Hippocampal formation (tissue), 2 donors: ENCODE results near the gene NRBF2.
"Not testable (repeated sequence)": the region's sequence is repeated elsewhere in the genome, so short reads cannot be mapped to it uniquely, and the experiment has no call there.

ENCODE experiments used
- DNase-seq, 2 donors: peaks; one replicate each; lab custom pipeline; 2025; lab: John Stamatoyannopoulos, UW

The NRBF2 gene

GRCh38 chr10:63133056-63133820 is at the start of gene NRBF2:
Gene NRBF2 (plus strand): TSS chr10:63133328. CDS start chr10:63133471, 143 bp downstream.
- DNase-seq, result peak; percentile 86 to 88

GRCh38 chr10:63083406-63083805 is 49.7 kb upstream of the NRBF2 start:
- not testable (repeated sequence) for DNase-seq

- peak; percentile 19 to 80 for DNase-seq
These were observed 49.0 kb upstream of the NRBF2 start for GRCh38 chr10:63083904-63084689.

- no peak for DNase-seq
These were observed 48.3 kb upstream of the NRBF2 start for GRCh38 chr10:63084690-63085382.

GRCh38 chr10:63093227-63093626 is 39.9 kb upstream of the NRBF2 start:
- DNase-seq, result no peak

GRCh38 chr10:63094405-63094804 is 38.7 kb upstream of the NRBF2 start:
- no peak for DNase-seq

GRCh38 chr10:63094881-63095280 is 38.2 kb upstream of the NRBF2 start:
- no peak for DNase-seq

- DNase-seq, result no peak
These were observed 33.4 kb upstream of the NRBF2 start for GRCh38 chr10:63099734-63100133.

GRCh38 chr10:63101091-63101490 is 32.0 kb upstream of the NRBF2 start:
- DNase-seq, result not testable (repeated sequence)

- not testable (repeated sequence) for DNase-seq
These were observed 30.7 kb upstream of the NRBF2 start for GRCh38 chr10:63102279-63102883.

GRCh38 chr10:63103178-63103577 is 29.9 kb upstream of the NRBF2 start:
- not testable (repeated sequence) for DNase-seq

GRCh38 chr10:63103971-63104409 is 29.1 kb upstream of the NRBF2 start:
- DNase-seq, result no peak

- DNase-seq, result no peak
These were observed 27.7 kb upstream of the NRBF2 start for GRCh38 chr10:63105225-63106110.

- DNase-seq, result no peak
These were observed 26.9 kb upstream of the NRBF2 start for GRCh38 chr10:63106111-63106755.

- DNase-seq, result no peak
These were observed 25.1 kb upstream of the NRBF2 start for GRCh38 chr10:63107943-63108437.

- no peak for DNase-seq
These were observed 22.2 kb upstream of the NRBF2 start for GRCh38 chr10:63110940-63111339.

GRCh38 chr10:63114031-63114814 is 18.9 kb upstream of the NRBF2 start:
- no peak for DNase-seq

GRCh38 chr10:63115732-63116383 is 17.3 kb upstream of the NRBF2 start:
- peak; percentile 65 to 78 for DNase-seq
